Activated CD4-positive, alpha-beta T cell treated with anti-CD3 and anti-CD28 coated beads, Interleukin-2, amount 50 U/mL, for 4 hours (primary cell): Measurements from ENCODE around the gene HDAC4.

Experiments
- DNase-seq, 2 experiments: peaks; one replicate each; pipeline ENCODE4 v3.0.0-alpha.2; 2020

The HDAC4 gene

GRCh38 chr2:239033801-239034560, 366.8 kb downstream of the HDAC4 start:
- no peak for DNase-seq

GRCh38 chr2:239029958-239030357, 370.9 kb downstream of the HDAC4 start:
- no peak for DNase-seq

- DNase-seq, result no peak
These were observed 372.6 kb downstream of the HDAC4 start for GRCh38 chr2:239028253-239028619.

GRCh38 chr2:239027391-239028252, 373.2 kb downstream of the HDAC4 start:
- no peak for DNase-seq

- DNase-seq, result no peak
These were observed 374.0 kb downstream of the HDAC4 start for GRCh38 chr2:239026711-239027361.

GRCh38 chr2:239025951-239026461, 374.8 kb downstream of the HDAC4 start:
- DNase-seq, result no peak

GRCh38 chr2:239025096-239025801, 375.6 kb downstream of the HDAC4 start:
- DNase-seq, result no peak

- DNase-seq, result no peak
These were observed 376.6 kb downstream of the HDAC4 start for GRCh38 chr2:239024226-239024625.

GRCh38 chr2:239022437-239023260, 378.2 kb downstream of the HDAC4 start:
- DNase-seq, result no peak

- DNase-seq, result no peak
These were observed 379.0 kb downstream of the HDAC4 start for GRCh38 chr2:239021651-239022436.

GRCh38 chr2:239021224-239021623, 379.6 kb downstream of the HDAC4 start:
- DNase-seq, result no peak

- DNase-seq, result no peak
These were observed 380.2 kb downstream of the HDAC4 start for GRCh38 chr2:239020541-239021041.

GRCh38 chr2:239019183-239019581, 381.6 kb downstream of the HDAC4 start:
- no peak for DNase-seq

- no peak for DNase-seq
These were observed 382.3 kb downstream of the HDAC4 start for GRCh38 chr2:239018271-239019182.

GRCh38 chr2:239017491-239018098, 383.2 kb downstream of the HDAC4 start:
- DNase-seq, result no peak

- DNase-seq, result no peak
These were observed 384.7 kb downstream of the HDAC4 start for GRCh38 chr2:239015901-239016675.

GRCh38 chr2:239015218-239015900, 385.5 kb downstream of the HDAC4 start:
- DNase-seq, result no peak
